22Rv1 (cell line): ENCODE data around the gene PKD2L1.

Source experiments
- H3K27ac ChIP-seq: fragments of 450-650 bp; 2 replicates; pipeline ENCODE4 v1.5.1; 2017
- CTCF ChIP-seq: fragments of 450-650 bp; IDR thresholded peaks from 2 replicates; pipeline ENCODE4 v1.5.1; 2017; ENCODE audit warnings: mild to moderate bottlenecking
- ZFX ChIP-seq: fragments of 450-650 bp; IDR thresholded peaks from 2 replicates; pipeline ENCODE4 v1.6.1; 2017; ENCODE audit warnings: antibody characterized with exemption, borderline replicate concordance

PKD2L1 gene

GRCh38 chr10:100360234-100360633 is 30.2 kb upstream of the PKD2L1 start:
- peak overlapping the region; percentile 89 for H3K27ac ChIP-seq
- TF ChIP-seq CTCF (no peak), ZFX (no peak)

GRCh38 chr10:100359529-100360150 is 29.6 kb upstream of the PKD2L1 start:
- peak overlapping the region; percentile 89 for H3K27ac ChIP-seq
- no peak for TF ChIP-seq CTCF
- no peak for TF ChIP-seq ZFX

GRCh38 chr10:100359030-100359432 is 29.0 kb upstream of the PKD2L1 start:
- TF ChIP-seq ZFX, result no peak
- no peak for TF ChIP-seq CTCF
- H3K27ac ChIP-seq, result peak overlapping the region; percentile 89

- peak overlapping the region; percentile 89 for H3K27ac ChIP-seq
- TF ChIP-seq ZFX, result no peak
These were observed 27.2 kb upstream of the PKD2L1 start for GRCh38 chr10:100357059-100357858.

- H3K27ac ChIP-seq, result peak overlapping the region; percentile 89
- TF ChIP-seq CTCF, result no peak
- no peak for TF ChIP-seq ZFX
These were observed 26.3 kb upstream of the PKD2L1 start for GRCh38 chr10:100356067-100357017.

GRCh38 chr10:100355086-100355485 is 25.1 kb upstream of the PKD2L1 start:
- peak overlapping the region; percentile 89 for H3K27ac ChIP-seq
- no peak for TF ChIP-seq ZFX
- TF ChIP-seq CTCF, result no peak

GRCh38 chr10:100353770-100354485 is 23.9 kb upstream of the PKD2L1 start:
- H3K27ac ChIP-seq, result peak overlapping the region; percentile 89
- TF ChIP-seq CTCF (no peak), ZFX (no peak)
